Epithelial cell of esophagus (primary cell): ENCODE data around the gene MITF.

ENCODE experiments used
- DNase-seq: peaks from one replicate; pipeline ENCODE4 v3.0.0; 2010; ENCODE audit warnings: low read depth
- H3K4me3 ChIP-seq: 2 replicates; pipeline ENCODE4 v1.5.1; 2011; ENCODE audit warnings: mild to moderate bottlenecking, low read length, control low read depth
- CTCF ChIP-seq: IDR thresholded peaks from 2 replicates; pipeline ENCODE4 v1.5.1; 2011; ENCODE audit warnings: low read depth, mild to moderate bottlenecking, low read length, control low read depth, inconsistent platforms; ENCODE audit not compliant: insufficient read depth; ENCODE audit errors: missing control alignments

Gene MITF

DNA sequence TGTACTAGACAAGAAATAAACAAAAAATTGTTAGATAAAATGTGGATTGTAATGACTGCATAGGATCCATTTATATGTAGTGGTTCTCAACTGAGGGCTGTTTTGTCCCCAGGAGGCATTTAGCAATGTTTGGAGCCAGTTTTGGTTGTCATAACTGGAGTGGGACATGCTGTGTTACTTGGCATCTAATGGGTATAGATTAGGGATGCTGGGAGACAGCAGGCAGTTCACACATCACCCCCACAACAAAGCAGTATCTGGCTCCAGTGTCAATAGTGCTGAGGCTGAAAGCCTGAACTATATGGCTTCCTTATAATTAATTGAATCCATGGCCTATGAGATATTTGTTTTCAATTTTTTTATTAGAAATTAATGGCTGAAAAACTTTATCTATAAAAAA lies 188.3 kb downstream of the MITF start:
- TF ChIP-seq CTCF, result no peak
- no peak for DNase-seq

GRCh38 chr3:69929019-69929418 lies 189.8 kb downstream of the MITF start:
- no peak for DNase-seq
- no peak overlapping the region for H3K4me3 ChIP-seq
- TF ChIP-seq CTCF, result no peak

More for the DNA sequence above, 188.3 kb downstream of the MITF start:
- no peak overlapping the region for H3K4me3 ChIP-seq

DNA sequence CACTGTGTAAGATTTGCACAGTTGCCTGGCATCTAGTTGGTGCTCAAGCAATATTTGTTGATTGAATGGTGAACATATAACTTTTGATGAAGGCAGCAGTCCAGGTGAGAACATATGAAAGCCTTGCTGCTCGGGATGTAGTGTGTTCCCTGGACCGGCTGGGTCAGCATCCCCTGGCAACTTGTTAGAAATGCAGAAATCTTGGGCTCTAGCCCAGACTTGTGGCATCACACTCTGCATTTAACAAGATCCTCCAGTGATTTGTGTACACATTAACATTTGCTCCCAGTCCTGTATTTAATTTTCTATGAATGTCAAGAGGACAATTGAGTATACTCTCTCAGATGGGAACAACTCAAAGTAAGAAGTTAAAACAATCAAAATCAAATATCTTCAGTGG lies 191.3 kb downstream of the MITF start:
- no peak for DNase-seq
- no peak for TF ChIP-seq CTCF

DNA sequence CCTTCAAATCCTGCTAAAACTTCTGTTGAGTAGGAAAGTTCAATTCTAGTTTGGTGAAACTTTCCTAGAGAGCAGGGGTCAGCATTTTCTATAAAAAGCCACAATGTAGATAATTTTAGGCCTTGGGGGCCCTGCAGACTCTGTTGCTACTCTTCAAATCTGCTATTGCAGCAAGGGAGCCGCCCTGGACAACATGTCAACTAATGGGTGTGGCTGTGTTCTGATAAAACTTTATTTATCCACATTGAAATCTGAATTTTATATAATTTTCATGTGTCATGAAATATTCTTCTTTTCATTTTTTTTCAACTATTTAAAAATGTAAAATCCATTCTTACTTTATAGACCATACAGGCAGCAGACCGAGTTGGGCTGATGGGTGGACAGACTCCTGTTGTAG lies 192.8 kb downstream of the MITF start:
- no peak for DNase-seq
- TF ChIP-seq CTCF, result no peak
- no peak overlapping the region for H3K4me3 ChIP-seq

More for the DNA sequence above, 191.3 kb downstream of the MITF start:
- no peak overlapping the region for H3K4me3 ChIP-seq

- no peak for DNase-seq
- H3K4me3 ChIP-seq, result no peak overlapping the region
- TF ChIP-seq CTCF, result no peak
Measured at GRCh38 chr3:69932501-69932900, 193.2 kb downstream of the MITF start.

DNA sequence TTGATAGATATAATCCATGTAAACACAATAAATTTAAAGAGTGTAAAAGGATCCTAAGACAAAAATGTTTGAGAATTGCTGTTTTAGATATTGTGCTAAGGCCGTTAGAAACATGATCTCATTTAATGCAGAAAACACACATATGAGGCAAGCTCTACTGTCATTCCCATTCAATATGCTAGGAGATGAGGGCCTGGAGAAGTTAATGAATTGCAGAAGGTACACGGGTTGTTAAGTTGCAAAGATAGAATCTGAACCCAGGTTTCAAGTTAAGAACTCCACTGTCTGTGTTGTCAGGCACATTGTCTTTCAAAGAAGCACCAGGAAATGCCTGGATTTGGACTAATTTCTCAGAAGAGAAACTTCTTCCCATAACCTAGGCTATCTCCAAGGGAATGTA lies 195.1 kb downstream of the MITF start:
- no peak for TF ChIP-seq CTCF
- DNase-seq, result no peak
- H3K4me3 ChIP-seq, result no peak overlapping the region

GRCh38 chr3:69936266-69936665 lies 197.0 kb downstream of the MITF start:
- no peak for DNase-seq
- H3K4me3 ChIP-seq, result no peak overlapping the region
- no peak for TF ChIP-seq CTCF
